Activated naive CD8-positive, alpha-beta T cell (primary cell): ENCODE measurements around the gene RNU1-1.
"Not testable (repeated sequence)": the region's sequence is repeated elsewhere in the genome, so short reads cannot be mapped to it uniquely, and the experiment has no call there.

Source experiments
- H3K27ac Mint-ChIP-seq: one replicate; pipeline ENCODE4 v1.8.0; 2021; ENCODE audit warnings: mixed read lengths
- H3K27me3 Mint-ChIP-seq: one replicate; pipeline ENCODE4 v1.8.0; 2021; ENCODE audit warnings: mixed read lengths
- H3K36me3 Mint-ChIP-seq: one replicate; pipeline ENCODE4 v1.8.0; 2021; ENCODE audit warnings: mixed read lengths
- H3K4me1 Mint-ChIP-seq: one replicate; pipeline ENCODE4 v1.8.0; 2021; ENCODE audit warnings: low read depth, mixed read lengths
- H3K4me3 Mint-ChIP-seq: one replicate; pipeline ENCODE4 v1.8.0; 2021; ENCODE audit warnings: mild to moderate bottlenecking, mixed read lengths
- H3K9me3 Mint-ChIP-seq: one replicate; pipeline ENCODE4 v1.8.0; 2021; ENCODE audit warnings: low read depth, mixed read lengths

The RNU1-1 gene

GRCh38 chr1:16489195-16489880 lies 24.7 kb downstream of the RNU1-1 start:
- not testable (repeated sequence) for H3K4me3 Mint-ChIP-seq, H3K27me3 Mint-ChIP-seq, H3K9me3 Mint-ChIP-seq, H3K27ac Mint-ChIP-seq, H3K36me3 Mint-ChIP-seq, H3K4me1 Mint-ChIP-seq

DNA sequence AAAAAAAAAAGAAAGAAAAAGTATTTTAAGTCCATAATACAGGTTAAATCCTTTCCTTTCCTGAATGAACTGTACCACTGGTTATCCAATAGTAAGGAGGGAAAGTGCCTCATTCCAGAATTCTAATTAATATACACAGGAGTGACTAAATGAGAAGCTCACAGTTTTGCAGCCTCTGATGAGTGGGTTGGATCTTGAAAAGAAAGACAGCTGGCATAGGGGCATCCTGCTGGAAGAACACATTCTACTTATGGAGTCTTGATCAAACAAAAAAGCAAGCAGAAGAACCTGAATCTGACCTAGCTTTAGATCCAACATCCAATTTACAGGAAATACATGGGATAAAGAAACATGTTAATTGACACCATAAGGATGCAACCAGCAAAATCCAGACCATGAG lies 27.1 kb downstream of the RNU1-1 start:
- not testable (repeated sequence) for H3K4me1 Mint-ChIP-seq, H3K9me3 Mint-ChIP-seq, H3K4me3 Mint-ChIP-seq, H3K27me3 Mint-ChIP-seq, H3K27ac Mint-ChIP-seq, H3K36me3 Mint-ChIP-seq

- H3K36me3 Mint-ChIP-seq, H3K27me3 Mint-ChIP-seq, H3K9me3 Mint-ChIP-seq, H3K27ac Mint-ChIP-seq, H3K4me1 Mint-ChIP-seq, H3K4me3 Mint-ChIP-seq: not testable (repeated sequence)
These were observed 27.8 kb downstream of the RNU1-1 start for GRCh38 chr1:16486316-16486715.

GRCh38 chr1:16484931-16485330 lies 29.2 kb downstream of the RNU1-1 start:
- no peaks in the 10 kb centered on the region for H3K9me3 Mint-ChIP-seq
- H3K4me1 Mint-ChIP-seq, result no peaks in the 10 kb centered on the region
- no peaks in the 10 kb centered on the region for H3K27me3 Mint-ChIP-seq
- H3K4me3 Mint-ChIP-seq, result no peak overlapping the region
- H3K27ac Mint-ChIP-seq, result no peak overlapping the region
- H3K36me3 Mint-ChIP-seq, result peaks cover 2% of the 10 kb centered on the region

GRCh38 chr1:16484501-16484835 lies 29.6 kb downstream of the RNU1-1 start:
- H3K4me1 Mint-ChIP-seq, result no peaks in the 10 kb centered on the region
- no peak overlapping the region for H3K27ac Mint-ChIP-seq
- no peaks in the 10 kb centered on the region for H3K9me3 Mint-ChIP-seq
- no peaks in the 10 kb centered on the region for H3K27me3 Mint-ChIP-seq
- no peak overlapping the region for H3K4me3 Mint-ChIP-seq
- H3K36me3 Mint-ChIP-seq, result peaks cover 2% of the 10 kb centered on the region

GRCh38 chr1:16483639-16484500 lies 30.2 kb downstream of the RNU1-1 start:
- not testable (repeated sequence) for H3K27ac Mint-ChIP-seq, H3K27me3 Mint-ChIP-seq, H3K4me1 Mint-ChIP-seq, H3K4me3 Mint-ChIP-seq, H3K9me3 Mint-ChIP-seq, H3K36me3 Mint-ChIP-seq

GRCh38 chr1:16483146-16483545 lies 30.9 kb downstream of the RNU1-1 start:
- H3K27me3 Mint-ChIP-seq, H3K27ac Mint-ChIP-seq, H3K4me3 Mint-ChIP-seq, H3K9me3 Mint-ChIP-seq, H3K4me1 Mint-ChIP-seq, H3K36me3 Mint-ChIP-seq: not testable (repeated sequence)

- Mint-ChIP-seq H3K27ac (no peak overlapping the region), H3K9me3 (no peaks in the 10 kb centered on the region), H3K4me1 (peaks cover 4% of the 10 kb centered on the region), H3K27me3 (no peaks in the 10 kb centered on the region), H3K36me3 (peaks cover 9% of the 10 kb centered on the region), H3K4me3 (no peak overlapping the region)
These were observed 36.0 kb downstream of the RNU1-1 start for GRCh38 chr1:16478091-16478490.

DNA sequence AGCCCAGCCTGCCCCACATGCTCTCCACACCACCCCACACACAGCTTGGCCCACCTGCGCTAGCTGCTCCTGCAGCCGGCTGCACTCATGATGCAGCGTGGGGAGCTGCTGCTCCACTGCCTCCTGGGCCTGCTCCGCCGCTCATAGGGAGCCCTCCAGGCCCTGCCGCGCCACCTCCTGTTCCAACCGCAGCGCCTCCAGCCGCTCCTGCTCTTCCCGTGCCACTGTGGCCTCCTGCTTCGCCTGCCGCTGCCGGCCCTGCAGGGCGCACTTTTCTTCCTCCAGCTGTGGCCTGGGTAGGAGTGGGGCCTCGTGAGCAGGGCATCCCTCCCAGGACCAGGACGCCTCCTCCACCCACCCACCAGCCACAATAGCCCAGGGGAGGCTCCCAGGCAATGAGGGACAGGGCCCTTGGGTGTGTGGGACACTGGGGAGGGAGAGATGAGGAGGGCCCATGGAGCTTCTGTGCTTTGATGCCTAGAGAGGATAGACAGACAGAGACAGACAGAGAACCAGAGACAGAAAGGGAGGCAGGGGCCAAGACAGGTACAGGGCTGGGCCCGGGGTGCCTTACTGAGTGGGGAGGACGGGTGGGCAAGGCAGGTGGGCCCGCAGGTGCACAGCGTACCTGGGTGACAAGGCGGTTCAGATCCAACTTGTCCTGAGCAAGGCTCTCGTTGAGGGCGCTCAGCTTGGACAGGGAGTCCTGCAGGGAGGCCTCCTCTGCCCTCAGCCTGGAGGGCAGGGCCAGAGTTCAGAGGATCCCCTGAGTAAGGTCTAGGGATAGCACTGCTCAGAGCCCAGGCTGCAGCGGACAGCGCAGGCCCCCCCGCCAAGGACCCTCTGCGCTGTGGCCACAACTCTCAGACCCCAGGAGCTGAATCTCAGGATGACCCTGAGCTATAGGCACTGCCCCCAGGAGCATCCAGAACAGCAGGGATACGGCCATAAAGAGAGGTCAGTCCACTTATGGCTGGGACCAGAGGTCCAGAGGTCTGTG lies 38.0 kb downstream of the RNU1-1 start:
- not testable (repeated sequence) for H3K27me3 Mint-ChIP-seq, H3K4me1 Mint-ChIP-seq, H3K4me3 Mint-ChIP-seq, H3K36me3 Mint-ChIP-seq, H3K9me3 Mint-ChIP-seq, H3K27ac Mint-ChIP-seq

DNA sequence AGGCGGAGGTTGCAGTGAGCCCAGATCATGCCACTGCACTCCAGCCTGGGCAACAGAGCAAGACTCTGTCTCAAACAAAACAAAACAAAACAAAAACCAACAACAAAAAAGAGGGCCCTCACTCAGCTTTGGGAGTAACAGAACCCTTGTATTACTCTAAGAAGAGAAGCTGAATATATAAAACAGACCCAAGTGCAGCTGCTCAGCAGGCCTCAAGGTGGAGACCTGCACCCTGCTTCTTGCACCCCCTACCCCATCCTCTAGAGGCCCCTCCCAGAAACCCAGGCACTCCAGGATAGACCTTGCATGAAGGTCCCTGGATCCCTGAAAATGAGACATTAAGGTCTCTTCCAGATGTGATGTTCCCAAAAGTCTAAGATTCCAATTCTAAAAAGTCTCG lies 39.2 kb downstream of the RNU1-1 start:
- not testable (repeated sequence) for H3K27ac Mint-ChIP-seq, H3K27me3 Mint-ChIP-seq

DNA sequence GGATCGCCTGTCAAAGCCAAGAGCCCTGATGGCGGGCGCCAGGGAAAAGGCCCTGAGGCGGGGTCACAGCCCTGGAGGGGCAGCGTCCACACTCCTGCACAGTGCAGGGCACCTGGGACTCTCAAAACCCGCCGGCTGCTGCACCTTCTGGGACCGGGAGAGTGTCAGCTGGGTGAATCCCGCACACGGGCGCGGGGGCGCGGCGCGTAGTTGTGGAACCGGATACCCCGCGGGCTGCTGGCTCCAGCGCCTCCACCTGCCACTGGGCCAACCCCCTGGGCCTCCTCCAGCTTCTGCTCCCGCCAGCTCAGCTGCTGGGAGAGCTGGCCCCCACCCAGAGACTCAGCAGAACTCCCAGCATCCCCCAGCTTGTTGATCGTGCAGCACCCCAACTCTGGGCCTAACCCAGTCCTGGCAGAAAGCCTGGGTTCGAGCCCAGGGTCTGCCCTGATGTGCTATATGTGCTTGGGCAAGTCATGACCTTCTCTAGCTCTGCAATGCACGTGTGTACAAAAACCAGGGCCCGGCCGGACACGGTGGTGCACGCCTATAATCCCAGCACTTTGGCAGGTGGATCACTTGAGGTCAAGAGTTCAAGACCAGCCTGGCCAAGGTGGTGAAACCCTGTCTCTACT lies 39.8 kb downstream of the RNU1-1 start:
- Mint-ChIP-seq H3K36me3 (peaks cover 10% of the 10 kb centered on the region), H3K4me3 (no peak overlapping the region), H3K27ac (no peak overlapping the region), H3K4me1 (peaks cover 4% of the 10 kb centered on the region), H3K9me3 (no peaks in the 10 kb centered on the region), H3K27me3 (no peaks in the 10 kb centered on the region)

More for the DNA sequence above, 39.2 kb downstream of the RNU1-1 start:
- not testable (repeated sequence) for H3K9me3 Mint-ChIP-seq, H3K4me1 Mint-ChIP-seq, H3K4me3 Mint-ChIP-seq, H3K36me3 Mint-ChIP-seq

DNA sequence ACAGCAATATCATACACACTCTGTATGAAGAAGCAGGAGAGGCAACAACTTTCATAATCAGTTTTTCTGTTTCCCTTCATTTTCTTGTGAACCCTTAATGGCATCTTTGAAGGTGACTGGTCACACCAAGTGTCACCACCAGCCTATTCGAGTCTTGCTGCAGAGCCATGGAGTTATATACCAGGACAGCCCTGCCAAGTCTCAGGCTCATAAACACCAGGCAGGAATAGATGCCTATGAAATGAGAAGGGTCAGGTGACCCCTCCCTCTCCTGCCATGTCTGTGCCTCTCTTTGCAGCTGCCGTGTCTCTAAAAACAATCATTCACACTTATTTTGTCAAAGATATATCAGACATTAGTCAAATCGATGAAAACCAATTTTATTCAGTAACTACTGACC lies 45.5 kb downstream of the RNU1-1 start:
- H3K27me3 Mint-ChIP-seq, result no peaks in the 10 kb centered on the region
- H3K4me3 Mint-ChIP-seq, result no peak overlapping the region
- peaks cover 2% of the 10 kb centered on the region for H3K4me1 Mint-ChIP-seq
- peaks cover 7% of the 10 kb centered on the region for H3K36me3 Mint-ChIP-seq
- H3K9me3 Mint-ChIP-seq, result no peaks in the 10 kb centered on the region
- no peak overlapping the region for H3K27ac Mint-ChIP-seq

DNA sequence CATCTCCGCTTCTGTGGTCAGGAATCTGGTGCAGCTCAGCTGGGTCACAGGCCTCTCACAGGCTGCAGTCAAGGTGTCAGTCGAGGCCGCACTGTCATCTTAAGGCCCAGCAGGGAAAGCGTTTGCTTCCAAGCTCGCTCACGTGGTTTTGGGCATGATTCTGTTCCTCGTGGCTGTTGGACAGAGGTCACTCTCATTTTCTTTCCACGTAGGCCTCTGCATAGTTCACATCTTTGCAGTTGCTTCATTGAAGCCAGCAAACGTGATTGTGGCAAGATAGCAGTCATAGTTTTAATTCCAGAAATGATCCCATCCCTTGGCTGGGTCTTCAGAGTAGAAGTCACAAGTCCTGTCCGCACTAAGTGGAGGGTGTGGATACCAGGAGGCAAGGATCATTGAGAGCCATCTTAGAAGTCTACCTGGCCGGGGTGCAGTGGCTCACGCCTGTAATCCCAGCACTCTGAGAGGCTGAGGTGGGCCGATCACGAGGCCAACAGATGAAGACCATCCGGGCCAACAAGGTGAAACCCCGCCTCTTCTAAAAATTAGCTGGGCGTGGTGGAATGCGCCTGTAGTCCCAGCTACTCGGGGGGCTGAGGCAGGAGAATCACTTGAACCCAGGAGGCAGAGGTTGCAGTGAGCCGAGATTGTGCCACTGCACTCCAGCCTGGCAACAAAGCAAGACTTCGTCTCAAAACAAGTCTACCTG lies 49.0 kb downstream of the RNU1-1 start:
- Mint-ChIP-seq H3K36me3 (peaks cover 7% of the 10 kb centered on the region), H3K27ac (peak overlapping the region; percentile 28), H3K9me3 (no peaks in the 10 kb centered on the region), H3K27me3 (no peaks in the 10 kb centered on the region), H3K4me3 (no peak overlapping the region), H3K4me1 (peaks cover 7% of the 10 kb centered on the region)
